ENCODE measurements around the gene PTPN3. TPM values are rescaled to one million over a fixed set of nuclear protein-coding genes. Genes with fewer than 3 reads are reported as not detected.
"Not testable (repeated sequence)": the region's sequence is repeated elsewhere in the genome, so short reads cannot be mapped to it uniquely, and the experiment has no call there.

PTPN3 gene
- total and polyA plus RNA-seq, 2 experiments from 2014 or later = 1.4 to 2.6 TPM

- Histone ChIP-seq H3K27ac (ENCODE audit: low read depth) (no peak overlapping the region), H3K4me2 (no peak overlapping the region), H3K27me3 (ENCODE audit: insufficient read depth) (no peaks in the 10 kb centered on the region), H3K9me2 (ENCODE audit: insufficient read depth) (no peaks in the 10 kb centered on the region), H2AFZ (no peak overlapping the region), H3K79me2 (replicated peaks; ENCODE audit: insufficient read depth) (no peaks in the 10 kb centered on the region), H3F3A (replicated peaks; ENCODE audit: low read depth) (no peaks in the 10 kb centered on the region), H3K4me1 (ENCODE audit: insufficient read depth) (no peaks in the 10 kb centered on the region), H3K4me3 (no peak overlapping the region), H3K36me3 (ENCODE audit: insufficient read depth) (no peaks in the 10 kb centered on the region), H4K20me1 (replicated peaks; ENCODE audit: insufficient read depth) (no peaks in the 10 kb centered on the region)
- Mint-ChIP-seq H3K9me3 (no peaks in the 10 kb centered on the region), H3K4me3 (no peak overlapping the region), H3K36me3 (ENCODE audit: low read depth) (no peaks in the 10 kb centered on the region), H3K4me1 (no peaks in the 10 kb centered on the region), H3K27me3 (ENCODE audit: insufficient read depth, low read depth, poor library complexity) (peaks cover 4% of the 10 kb centered on the region), H3K27ac (no peak overlapping the region)
- ATAC-seq (no peak), DNase-seq (ENCODE audit: low spot score) (no peak)
- no peak for TF ChIP-seq STAT1 (IDR thresholded peaks at IDR 0.05; ENCODE audit: unreplicated experiment)
- TF ChIP-seq, protein P1, sequence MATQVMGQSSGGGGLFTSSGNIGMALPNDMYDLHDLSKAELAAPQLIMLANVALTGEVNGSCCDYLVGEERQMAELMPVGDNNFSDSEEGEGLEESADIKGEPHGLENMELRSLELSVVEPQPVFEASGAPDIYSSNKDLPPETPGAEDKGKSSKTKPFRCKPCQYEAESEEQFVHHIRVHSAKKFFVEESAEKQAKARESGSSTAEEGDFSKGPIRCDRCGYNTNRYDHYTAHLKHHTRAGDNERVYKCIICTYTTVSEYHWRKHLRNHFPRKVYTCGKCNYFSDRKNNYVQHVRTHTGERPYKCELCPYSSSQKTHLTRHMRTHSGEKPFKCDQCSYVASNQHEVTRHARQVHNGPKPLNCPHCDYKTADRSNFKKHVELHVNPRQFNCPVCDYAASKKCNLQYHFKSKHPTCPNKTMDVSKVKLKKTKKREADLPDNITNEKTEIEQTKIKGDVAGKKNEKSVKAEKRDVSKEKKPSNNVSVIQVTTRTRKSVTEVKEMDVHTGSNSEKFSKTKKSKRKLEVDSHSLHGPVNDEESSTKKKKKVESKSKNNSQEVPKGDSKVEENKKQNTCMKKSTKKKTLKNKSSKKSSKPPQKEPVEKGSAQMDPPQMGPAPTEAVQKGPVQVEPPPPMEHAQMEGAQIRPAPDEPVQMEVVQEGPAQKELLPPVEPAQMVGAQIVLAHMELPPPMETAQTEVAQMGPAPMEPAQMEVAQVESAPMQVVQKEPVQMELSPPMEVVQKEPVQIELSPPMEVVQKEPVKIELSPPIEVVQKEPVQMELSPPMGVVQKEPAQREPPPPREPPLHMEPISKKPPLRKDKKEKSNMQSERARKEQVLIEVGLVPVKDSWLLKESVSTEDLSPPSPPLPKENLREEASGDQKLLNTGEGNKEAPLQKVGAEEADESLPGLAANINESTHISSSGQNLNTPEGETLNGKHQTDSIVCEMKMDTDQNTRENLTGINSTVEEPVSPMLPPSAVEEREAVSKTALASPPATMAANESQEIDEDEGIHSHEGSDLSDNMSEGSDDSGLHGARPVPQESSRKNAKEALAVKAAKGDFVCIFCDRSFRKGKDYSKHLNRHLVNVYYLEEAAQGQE (IDR thresholded peaks at IDR 0.05; ENCODE audit: unreplicated experiment) = no peak
These were observed 137.3 kb downstream of the PTPN3 start for GRCh38 chr9:109360771-109361170.

DNA sequence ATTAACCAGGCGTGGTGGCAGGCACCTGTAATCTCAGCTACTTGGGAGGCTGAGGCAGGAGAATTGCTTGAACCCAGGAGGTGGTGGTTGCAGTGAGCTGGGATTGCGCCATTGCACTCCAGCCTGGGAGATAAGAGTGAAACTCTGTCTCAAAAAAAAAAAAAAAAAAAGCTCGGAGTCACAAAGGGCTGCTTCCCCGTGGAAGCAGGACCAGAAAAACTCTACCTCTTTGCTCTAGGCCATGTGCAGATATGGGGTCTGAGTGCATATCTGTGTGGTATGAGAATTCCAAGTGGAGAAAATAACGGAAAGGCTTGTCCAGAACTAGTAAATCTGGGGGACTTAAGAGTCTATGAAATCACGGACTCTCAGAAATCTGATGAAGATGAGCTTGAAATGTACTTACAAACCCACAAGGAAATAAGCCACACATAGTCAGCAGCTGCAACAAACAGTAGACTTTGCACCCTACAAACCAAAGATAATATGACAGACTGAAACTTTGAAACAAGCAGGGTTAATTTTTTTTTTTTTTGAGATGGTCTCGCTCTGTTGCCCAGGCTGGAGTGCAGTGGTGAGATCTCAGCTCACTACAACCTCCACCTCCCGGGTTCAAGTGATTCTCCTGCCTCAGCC, 139.0 kb downstream of the PTPN3 start:
- H3K36me3 Mint-ChIP-seq (ENCODE audit: low read depth); H3K4me1 Mint-ChIP-seq: not testable (repeated sequence)
- 0 out of 2 replicates have a peak overlapping the region, but pooled peaks have one; percentile 35 for H3K27ac Mint-ChIP-seq

GRCh38 chr9:109355564-109356297, 142.4 kb downstream of the PTPN3 start:
- H3K4me2 ChIP-seq = no peak overlapping the region
- no peaks in the 10 kb centered on the region; the same call in 2 of the 3 replicates for H3K4me1 Mint-ChIP-seq
- no peak overlapping the region for H2AFZ ChIP-seq
- H3F3A ChIP-seq (replicated peaks; ENCODE audit: low read depth) = no peaks in the 10 kb centered on the region
- H3K4me3 ChIP-seq = no peak overlapping the region
- DNase-seq (ENCODE audit: low spot score) (no peak), ATAC-seq (peak; percentile 39; the same call in 1 of the 3 replicates)
- no peak overlapping the region for H3K4me3 Mint-ChIP-seq
- no peak overlapping the region for H3K27ac ChIP-seq (ENCODE audit: low read depth)
- no peaks in the 10 kb centered on the region for H3K36me3 ChIP-seq (ENCODE audit: insufficient read depth)
- no peaks in the 10 kb centered on the region for H3K4me1 ChIP-seq (ENCODE audit: insufficient read depth)
- no peaks in the 10 kb centered on the region for H3K9me2 ChIP-seq (ENCODE audit: insufficient read depth)
- H4K20me1 ChIP-seq (replicated peaks; ENCODE audit: insufficient read depth) = no peaks in the 10 kb centered on the region
- H3K27ac Mint-ChIP-seq = no peak overlapping the region
- H3K79me2 ChIP-seq (replicated peaks; ENCODE audit: insufficient read depth) = no peaks in the 10 kb centered on the region
- H3K27me3 ChIP-seq (ENCODE audit: insufficient read depth) = no peaks in the 10 kb centered on the region
- no peaks in the 10 kb centered on the region for H3K36me3 Mint-ChIP-seq (ENCODE audit: low read depth)
- H3K27me3 Mint-ChIP-seq (ENCODE audit: insufficient read depth, low read depth, poor library complexity) = peaks cover 4% of the 10 kb centered on the region
- no peaks in the 10 kb centered on the region for H3K9me3 Mint-ChIP-seq
- TF ChIP-seq EZH2 (IDR thresholded peaks at IDR 0.05; ENCODE audit: low read depth, unreplicated experiment) (no peak), ZNF114 (CRISPR knock-in tag; IDR thresholded peaks at IDR 0.05) (no peak), STAT1 (IDR thresholded peaks at IDR 0.05; ENCODE audit: unreplicated experiment) (no peak), NANOG (IDR thresholded peaks at IDR 0.05; ENCODE audit: borderline replicate concordance) (no peak), ZNF331 (CRISPR knock-in tag; IDR thresholded peaks at IDR 0.05; ENCODE audit: low read depth) (no peak), CREB1 (CRISPR knock-in tag; IDR thresholded peaks at IDR 0.05; ENCODE audit: low read depth) (no peak)
- TF ChIP-seq, protein P1 (IDR thresholded peaks at IDR 0.05; ENCODE audit: unreplicated experiment) = no peak

More for the DNA sequence above, 139.0 kb downstream of the PTPN3 start:
- H3K27me3 ChIP-seq (ENCODE audit: insufficient read depth); H4K20me1 ChIP-seq (replicated peaks; ENCODE audit: insufficient read depth); DNase-seq (ENCODE audit: low spot score); H3K9me3 Mint-ChIP-seq; H3K4me3 ChIP-seq; H3K4me2 ChIP-seq; H3K79me2 ChIP-seq (replicated peaks; ENCODE audit: insufficient read depth); H3K36me3 ChIP-seq (ENCODE audit: insufficient read depth); H3K4me3 Mint-ChIP-seq; H3K27me3 Mint-ChIP-seq (ENCODE audit: insufficient read depth, low read depth, poor library complexity); ATAC-seq; H2AFZ ChIP-seq; H3K9me2 ChIP-seq (ENCODE audit: insufficient read depth); H3K4me1 ChIP-seq (ENCODE audit: insufficient read depth); H3F3A ChIP-seq (replicated peaks; ENCODE audit: low read depth); H3K27ac ChIP-seq (ENCODE audit: low read depth): not testable (repeated sequence)
